Heart left ventricle (tissue), 13 donors: ENCODE results near the gene GK2.

Experiments used
- POLR2A ChIP-seq, 2 donors: fragments of 450-650 bp; IDR thresholded peaks; one replicate each; pipeline ENCODE4 v1.6.1; 2017; ENCODE audit warnings: antibody characterized with exemption in 2 of 2, mild to moderate bottlenecking in 2 of 2, moderate library complexity in 2 of 2
- TF ChIP-seq, protein P1 (sequence below), 12 donors: fragments of 200-600 bp; sonication (generic) in 4 of 12; IDR thresholded peaks; one replicate each; pipeline versions ENCODE4 v1.5.0 to v1.8.0; 2018 to 2022; ENCODE audit warnings: antibody characterized with exemption in 12 of 12, mild to moderate bottlenecking in 5 of 12
- donor health status: ischemic (EF 13 %, LVEDD 7.1; RV severe dilation, severe dysfunction).
- donor health status: DM: no; HTN: yes; CAD: no.
- donor health status: DM: no; HTN: no; CAD: no.
- donor health status: ischemic (EF 25% LVEDD 6.9; RV normal size, moderate dysfunction).
- donor health status: ischemic (EF 25% LVEDD 5.7; RV mildly dilated, moderate dysfunction).
- donor health status: ischemic (EF 35%, LVEDD 5.7; RV mildly dilated, moderate dysfunction).
- donor health status: nonischemic (EF 11% LVEDD 7.7; RV severe dilation, severe dysfunction).
- donor health status: DM: yes; HTN: yes; CAD: no.
- donor health status: PGD.
- donor health status: ischemic (EF 29% LVEDD 5.4; RV normal size, mild dysfunction).
- donor health status: nonischemic (EF 23%, LVEDD 6.1; RV moderate dilation, normal function).

DNA sequence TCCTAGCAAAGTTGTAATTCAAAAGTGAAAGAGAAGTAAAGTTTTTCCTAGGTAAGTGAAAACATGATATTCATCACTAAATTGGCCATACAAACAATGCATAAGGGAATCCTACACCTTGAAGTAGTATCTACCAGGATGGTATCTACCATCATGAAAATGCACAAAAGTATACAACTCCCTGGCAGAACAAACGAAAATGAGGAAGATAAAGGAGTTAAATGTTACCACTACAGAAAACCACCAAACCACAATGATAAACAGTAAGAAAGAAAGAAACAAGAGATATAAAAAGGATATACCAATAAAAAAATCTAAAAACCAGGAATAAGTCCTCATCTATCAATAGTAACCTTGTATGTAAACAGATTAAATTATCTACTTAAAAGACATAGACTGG lies 26.9 kb downstream of the GK2 start:
- TF ChIP-seq, protein P1, sequence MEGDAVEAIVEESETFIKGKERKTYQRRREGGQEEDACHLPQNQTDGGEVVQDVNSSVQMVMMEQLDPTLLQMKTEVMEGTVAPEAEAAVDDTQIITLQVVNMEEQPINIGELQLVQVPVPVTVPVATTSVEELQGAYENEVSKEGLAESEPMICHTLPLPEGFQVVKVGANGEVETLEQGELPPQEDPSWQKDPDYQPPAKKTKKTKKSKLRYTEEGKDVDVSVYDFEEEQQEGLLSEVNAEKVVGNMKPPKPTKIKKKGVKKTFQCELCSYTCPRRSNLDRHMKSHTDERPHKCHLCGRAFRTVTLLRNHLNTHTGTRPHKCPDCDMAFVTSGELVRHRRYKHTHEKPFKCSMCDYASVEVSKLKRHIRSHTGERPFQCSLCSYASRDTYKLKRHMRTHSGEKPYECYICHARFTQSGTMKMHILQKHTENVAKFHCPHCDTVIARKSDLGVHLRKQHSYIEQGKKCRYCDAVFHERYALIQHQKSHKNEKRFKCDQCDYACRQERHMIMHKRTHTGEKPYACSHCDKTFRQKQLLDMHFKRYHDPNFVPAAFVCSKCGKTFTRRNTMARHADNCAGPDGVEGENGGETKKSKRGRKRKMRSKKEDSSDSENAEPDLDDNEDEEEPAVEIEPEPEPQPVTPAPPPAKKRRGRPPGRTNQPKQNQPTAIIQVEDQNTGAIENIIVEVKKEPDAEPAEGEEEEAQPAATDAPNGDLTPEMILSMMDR (IDR thresholded peaks at IDR 0.05), result no peak
- no peak for TF ChIP-seq POLR2A (IDR thresholded peaks at IDR 0.05)
